Hepatocyte (in vitro differentiated cells): ENCODE measurements around the gene LEKR1.

Experiments used
- EZH2 ChIP-seq: fragments of 200-600 bp; sonication (generic); IDR thresholded peaks from 2 replicates; pipeline ENCODE4 v1.6.1; 2016; ENCODE audit warnings: antibody characterized with exemption, mild to moderate bottlenecking, borderline replicate concordance
- TF ChIP-seq, protein P1 (sequence below): fragments of 200-600 bp; sonication (generic); IDR thresholded peaks from 2 replicates; pipeline ENCODE4 v1.5.1; 2016; ENCODE audit warnings: antibody characterized with exemption, mild to moderate bottlenecking; ENCODE audit not compliant: poor library complexity

DNA sequence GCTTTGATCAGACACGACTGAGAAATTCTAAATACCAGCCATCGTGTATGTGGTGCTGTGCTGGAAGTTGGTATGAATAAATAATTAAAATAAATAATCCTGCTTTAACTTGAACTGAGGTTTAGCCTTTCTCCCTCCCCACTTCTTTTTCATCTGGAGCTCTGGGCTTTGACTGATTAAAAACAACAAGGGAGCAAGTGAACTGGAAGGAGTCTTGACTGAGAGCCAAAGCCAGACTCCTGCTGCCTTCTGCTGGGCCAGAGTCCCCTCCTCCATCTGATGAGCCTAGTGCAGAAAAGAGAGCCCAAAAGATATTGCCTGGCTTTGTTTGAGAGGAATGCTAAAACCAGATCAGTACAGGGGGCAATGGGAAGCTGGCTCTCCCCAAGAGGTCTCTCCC lies 237.8 kb downstream of the LEKR1 start:
- TF ChIP-seq, protein P1, sequence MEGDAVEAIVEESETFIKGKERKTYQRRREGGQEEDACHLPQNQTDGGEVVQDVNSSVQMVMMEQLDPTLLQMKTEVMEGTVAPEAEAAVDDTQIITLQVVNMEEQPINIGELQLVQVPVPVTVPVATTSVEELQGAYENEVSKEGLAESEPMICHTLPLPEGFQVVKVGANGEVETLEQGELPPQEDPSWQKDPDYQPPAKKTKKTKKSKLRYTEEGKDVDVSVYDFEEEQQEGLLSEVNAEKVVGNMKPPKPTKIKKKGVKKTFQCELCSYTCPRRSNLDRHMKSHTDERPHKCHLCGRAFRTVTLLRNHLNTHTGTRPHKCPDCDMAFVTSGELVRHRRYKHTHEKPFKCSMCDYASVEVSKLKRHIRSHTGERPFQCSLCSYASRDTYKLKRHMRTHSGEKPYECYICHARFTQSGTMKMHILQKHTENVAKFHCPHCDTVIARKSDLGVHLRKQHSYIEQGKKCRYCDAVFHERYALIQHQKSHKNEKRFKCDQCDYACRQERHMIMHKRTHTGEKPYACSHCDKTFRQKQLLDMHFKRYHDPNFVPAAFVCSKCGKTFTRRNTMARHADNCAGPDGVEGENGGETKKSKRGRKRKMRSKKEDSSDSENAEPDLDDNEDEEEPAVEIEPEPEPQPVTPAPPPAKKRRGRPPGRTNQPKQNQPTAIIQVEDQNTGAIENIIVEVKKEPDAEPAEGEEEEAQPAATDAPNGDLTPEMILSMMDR: no peak
- TF ChIP-seq EZH2: no peak
